Measurements from ENCODE around the gene CNTNAP2. TPM values are rescaled to one million over a fixed set of nuclear protein-coding genes. Genes with fewer than 3 reads are reported as not detected.

The CNTNAP2 gene
- total and polyA plus RNA-seq, 2 of the 13 experiments (the other 11 are each of a cell fraction or from before 2014, with no cell fraction given), result 0.40 to 0.42 TPM

- no peaks in the 10 kb centered on the region for H3K27me3 ChIP-seq (ENCODE audit: control insufficient read depth in 1 of 2, insufficient read depth in 2 of 2, low read length in 2 of 2)
- H3K9me3 ChIP-seq (ENCODE audit: low read length), result peaks cover 91% of the 10 kb centered on the region
- ChIA-PET CTCF (ENCODE audit: low intra/inter-chr PET ratio, low total read pairs) (no interaction called here), POLR2A (no interaction called here)
- FAIRE-seq (no peak), ATAC-seq (no peak), DNase-seq (ENCODE audit: low spot score) (no peak)
- TF ChIP-seq, protein P1, sequence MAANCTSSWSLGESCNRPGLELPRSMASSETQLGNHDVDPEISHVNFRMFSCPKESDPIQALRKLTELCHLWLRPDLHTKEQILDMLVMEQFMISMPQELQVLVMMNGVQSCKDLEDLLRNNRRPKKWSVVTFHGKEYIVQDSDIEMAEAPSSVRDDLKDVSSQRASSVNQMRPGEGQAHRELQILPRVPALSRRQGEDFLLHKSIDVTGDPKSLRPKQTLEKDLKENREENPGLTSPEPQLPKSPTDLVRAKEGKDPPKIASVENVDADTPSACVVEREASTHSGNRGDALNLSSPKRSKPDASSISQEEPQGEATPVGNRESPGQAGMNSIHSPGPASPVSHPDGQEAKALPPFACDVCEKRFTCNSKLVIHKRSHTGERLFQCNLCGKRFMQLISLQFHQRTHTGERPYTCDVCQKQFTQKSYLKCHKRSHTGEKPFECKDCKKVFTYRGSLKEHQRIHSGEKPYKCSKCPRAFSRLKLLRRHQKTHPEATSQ (CRISPR knock-in tag; IDR thresholded peaks at IDR 0.05; ENCODE audit: borderline replicate concordance), result no peak
- TF ChIP-seq, protein P2, sequence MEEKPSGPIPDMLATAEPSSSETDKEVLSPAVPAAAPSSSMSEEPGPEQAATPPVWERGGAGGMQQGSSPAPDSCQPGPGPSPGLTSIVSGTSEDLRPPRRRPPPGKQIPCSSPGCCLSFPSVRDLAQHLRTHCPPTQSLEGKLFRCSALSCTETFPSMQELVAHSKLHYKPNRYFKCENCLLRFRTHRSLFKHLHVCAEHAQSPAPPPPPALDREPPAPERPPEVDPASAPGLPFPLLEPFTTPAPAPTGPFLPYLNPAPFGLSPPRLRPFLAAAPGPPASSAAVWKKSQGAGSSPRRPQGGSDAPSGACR (CRISPR knock-in tag; IDR thresholded peaks at IDR 0.05), result no peak
- TF ChIP-seq ZNF326 (CRISPR knock-in tag; IDR thresholded peaks at IDR 0.05; ENCODE audit: borderline replicate concordance) (no peak), ZNF720 (CRISPR knock-in tag; IDR thresholded peaks at IDR 0.05) (no peak), ZBTB25 (CRISPR knock-in tag; IDR thresholded peaks at IDR 0.05) (no peak), MAFF (IDR thresholded peaks at IDR 0.05; ENCODE audit: low read depth, low read length) (peak; percentile 69), RORA (CRISPR knock-in tag; IDR thresholded peaks at IDR 0.05) (no peak), MAFK (conservative IDR thresholded peaks at IDR 0.05 in 1 of 2, IDR thresholded peaks at IDR 0.05 in 1 of 2; ENCODE audit: low read length in 2 of 2) (peak; percentile 39 to 85; a peak in 3 of 4 replicates), SOX6 (IDR thresholded peaks at IDR 0.05) (no peak), SOX6 (CRISPR knock-in tag; IDR thresholded peaks at IDR 0.05) (no peak), ZNF839 (CRISPR knock-in tag; IDR thresholded peaks at IDR 0.05; ENCODE audit: borderline replicate concordance) (no peak), PBX2 (CRISPR knock-in tag; IDR thresholded peaks at IDR 0.05) (no peak)
- no peak overlapping the region for H3K4me3 ChIP-seq (replicated peaks in 1 of 3; ENCODE audit: insufficient read depth in 1 of 3, low read depth in 2 of 3, low read length in 3 of 3)
- in situ Hi-C loops (cut with HindIII; ENCODE audit: extremely low pct_ligation_motif_present, low pct_unique_long_range_greater_than_20kb), result no loop called here
- H3K36me3 ChIP-seq (replicated peaks in 1 of 2; ENCODE audit: control insufficient read depth in 1 of 2, insufficient read depth in 2 of 2, low read length in 2 of 2), result no peaks in the 10 kb centered on the region
- no peak overlapping the region for H3K27ac ChIP-seq (ENCODE audit: extremely low read length, insufficient read depth, low read length)
- H2AFZ ChIP-seq (ENCODE audit: low read length), result no peak overlapping the region
- WGBS (ENCODE audit: low lambda C conversion rate), result 84% methylated on average over 1 of the region's 1 CpG
- intact Hi-C loops (cut with micrococcal nuclease; ENCODE audit: unreplicated experiment), result no loop called here
- H3K79me2 ChIP-seq (ENCODE audit: insufficient read depth, low read length), result no peaks in the 10 kb centered on the region
- H3K4me1 ChIP-seq (ENCODE audit: insufficient read depth, low read length), result no peaks in the 10 kb centered on the region
- H4K20me1 ChIP-seq (ENCODE audit: insufficient read depth, low read length), result no peaks in the 10 kb centered on the region
- H3K4me2 ChIP-seq (ENCODE audit: low read depth, low read length), result no peak overlapping the region
- no peak overlapping the region for H3K9ac ChIP-seq (ENCODE audit: insufficient read depth, low read depth, low read length)
- no TSS peak for BruUV-seq (replicated peaks)
Measured at GRCh38 chr7:146702898-146703297, 586.3 kb downstream of the CNTNAP2 start.
